GM12801 (cell line): ENCODE data around the gene TRIM68.

Experiments used
- TF ChIP-seq, protein P1 (sequence below): IDR thresholded peaks from one replicate; pipeline ENCODE4 v1.5.1; 2011; ENCODE audit warnings: control low read depth; ENCODE audit not compliant: insufficient read length; ENCODE audit errors: extremely low read depth

Gene TRIM68

DNA sequence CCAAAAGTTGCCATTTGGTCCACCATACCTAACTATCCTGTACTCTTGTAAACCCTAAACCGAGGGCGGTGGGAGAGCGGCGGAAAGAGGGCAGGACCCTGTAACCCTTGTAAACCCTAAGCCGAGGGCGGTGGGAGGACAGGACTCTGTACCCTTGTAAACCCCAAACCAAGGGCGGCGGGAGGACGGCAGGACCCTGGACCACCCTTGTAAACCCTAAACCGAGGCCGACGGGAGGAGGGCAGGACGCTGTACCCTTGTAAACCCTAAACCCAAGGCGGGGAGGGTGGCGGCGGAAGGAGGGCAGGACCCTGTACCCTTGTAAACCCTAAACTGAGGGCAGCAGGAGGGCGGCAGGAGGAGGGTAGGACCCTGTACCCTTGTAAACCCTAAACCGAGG lies 39.0 kb downstream of the TRIM68 start:
- TF ChIP-seq, protein P1, sequence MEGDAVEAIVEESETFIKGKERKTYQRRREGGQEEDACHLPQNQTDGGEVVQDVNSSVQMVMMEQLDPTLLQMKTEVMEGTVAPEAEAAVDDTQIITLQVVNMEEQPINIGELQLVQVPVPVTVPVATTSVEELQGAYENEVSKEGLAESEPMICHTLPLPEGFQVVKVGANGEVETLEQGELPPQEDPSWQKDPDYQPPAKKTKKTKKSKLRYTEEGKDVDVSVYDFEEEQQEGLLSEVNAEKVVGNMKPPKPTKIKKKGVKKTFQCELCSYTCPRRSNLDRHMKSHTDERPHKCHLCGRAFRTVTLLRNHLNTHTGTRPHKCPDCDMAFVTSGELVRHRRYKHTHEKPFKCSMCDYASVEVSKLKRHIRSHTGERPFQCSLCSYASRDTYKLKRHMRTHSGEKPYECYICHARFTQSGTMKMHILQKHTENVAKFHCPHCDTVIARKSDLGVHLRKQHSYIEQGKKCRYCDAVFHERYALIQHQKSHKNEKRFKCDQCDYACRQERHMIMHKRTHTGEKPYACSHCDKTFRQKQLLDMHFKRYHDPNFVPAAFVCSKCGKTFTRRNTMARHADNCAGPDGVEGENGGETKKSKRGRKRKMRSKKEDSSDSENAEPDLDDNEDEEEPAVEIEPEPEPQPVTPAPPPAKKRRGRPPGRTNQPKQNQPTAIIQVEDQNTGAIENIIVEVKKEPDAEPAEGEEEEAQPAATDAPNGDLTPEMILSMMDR, result no peak

DNA sequence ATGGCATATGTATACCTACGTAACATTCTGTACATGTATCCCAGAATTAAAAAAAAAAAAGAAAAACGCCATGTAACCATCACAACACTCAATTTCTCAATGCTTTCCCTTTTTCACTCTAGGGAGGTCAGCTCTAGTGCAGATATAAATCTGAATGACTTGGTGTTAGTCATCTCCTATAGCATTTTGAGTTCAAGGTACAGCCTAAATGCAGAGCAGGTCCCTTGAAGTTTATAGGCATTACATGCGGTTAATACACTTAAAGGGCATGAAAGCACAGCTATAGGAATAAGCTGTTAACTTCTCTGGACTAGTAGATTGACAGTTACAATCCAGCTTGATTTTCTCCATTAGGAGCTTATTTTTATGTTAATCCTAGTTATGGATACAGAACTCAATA lies 42.7 kb downstream of the TRIM68 start:
- TF ChIP-seq, protein P1, result no peak

DNA sequence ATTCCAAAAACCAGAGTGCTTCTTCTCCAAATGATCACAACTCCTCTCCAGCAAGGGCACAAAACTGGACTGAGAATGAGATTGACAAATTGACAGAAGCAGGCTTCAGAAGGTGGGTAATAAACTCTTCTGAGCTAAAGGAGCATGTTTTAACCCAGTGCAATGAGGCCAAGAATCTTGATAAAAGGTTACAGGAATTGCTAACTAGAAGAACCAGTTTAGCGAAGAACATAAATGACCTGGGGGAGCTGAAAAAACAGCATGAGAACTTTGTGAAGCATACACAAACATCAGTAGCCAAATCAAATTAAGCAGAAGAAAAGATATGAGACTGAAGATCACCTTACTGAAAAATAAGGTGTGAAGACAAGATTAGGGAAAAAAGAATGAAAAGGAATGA lies 47.6 kb downstream of the TRIM68 start:
- TF ChIP-seq, protein P1, result no peak

DNA sequence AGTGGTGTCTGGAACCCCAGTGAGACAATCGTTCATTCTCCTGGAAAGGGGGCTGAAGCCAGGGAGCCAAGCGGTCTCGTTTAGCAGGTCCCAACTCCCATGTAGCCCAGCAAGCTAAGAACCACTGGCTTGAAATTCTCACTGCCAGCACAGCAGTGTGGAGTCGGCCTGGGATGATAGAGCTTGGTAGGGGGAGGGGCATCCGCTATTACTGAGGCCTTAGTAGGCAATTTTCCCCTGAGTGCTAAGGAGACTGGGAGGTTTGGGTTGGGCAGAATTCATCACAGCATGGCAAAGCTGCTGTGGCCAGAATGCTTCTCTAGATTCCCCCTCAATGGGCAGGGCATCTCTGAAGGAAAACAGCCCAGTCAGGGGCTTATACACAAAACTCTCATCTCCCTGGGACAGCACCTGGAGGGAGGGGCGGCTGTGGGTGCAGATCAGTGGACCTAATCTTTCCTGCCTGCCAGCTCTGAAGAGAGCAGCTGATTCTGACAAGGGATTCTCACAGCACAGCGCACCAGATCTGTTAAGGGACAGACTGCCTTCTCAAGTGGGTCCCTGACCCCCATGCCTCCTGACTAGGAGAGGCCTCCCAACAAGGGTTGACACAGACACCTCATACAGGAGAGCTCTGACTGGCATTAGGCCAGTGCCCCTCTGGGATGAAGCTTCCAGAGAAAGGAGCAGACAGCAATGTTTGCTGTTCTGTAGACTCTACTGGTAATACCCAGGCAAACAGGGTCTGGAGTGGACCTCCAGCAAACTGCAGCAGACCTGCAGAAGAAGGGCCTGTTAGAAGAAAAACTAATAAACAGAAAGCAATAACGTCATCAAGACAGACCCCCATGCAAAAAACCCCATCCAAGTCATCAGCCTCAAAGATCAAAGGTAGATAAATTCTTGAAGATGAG lies 48.2 kb downstream of the TRIM68 start:
- TF ChIP-seq, protein P1, result no peak

DNA sequence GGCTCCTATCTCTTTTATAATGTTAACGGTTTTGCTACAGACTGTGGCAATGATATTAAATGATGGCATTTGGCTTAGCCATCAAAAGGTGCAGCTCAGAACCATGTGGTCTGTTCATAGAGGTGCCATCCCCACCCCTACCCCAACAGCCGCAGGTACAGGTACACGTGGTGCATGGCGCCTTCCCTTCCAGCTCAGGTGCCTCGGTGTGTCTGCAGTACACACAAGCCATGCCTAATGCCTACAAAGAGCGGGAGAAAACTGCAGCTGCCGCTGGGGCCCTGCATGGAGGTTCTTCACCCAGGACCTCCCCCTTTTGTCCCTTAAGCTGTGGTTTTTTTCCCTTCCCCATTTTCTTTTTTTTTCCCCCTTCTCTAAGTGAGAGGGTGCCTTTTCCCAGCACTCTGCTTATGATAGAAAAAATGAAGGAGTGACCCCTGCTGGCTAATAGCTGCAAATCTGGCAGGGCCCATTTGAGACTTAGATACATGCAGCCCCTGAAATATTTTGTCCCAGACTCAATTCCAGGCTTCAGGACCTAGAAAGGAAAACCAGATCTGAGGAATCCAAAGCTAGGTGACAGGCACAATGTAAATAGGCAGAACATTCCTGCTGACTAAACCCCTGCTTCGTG lies 56.6 kb downstream of the TRIM68 start:
- TF ChIP-seq, protein P1, result no peak
